ENCODE measurements around the gene VWC2.
A peak's percentile ranks its signal among the peaks of the same experiment; 100 is the strongest.

Gene VWC2

DNA sequence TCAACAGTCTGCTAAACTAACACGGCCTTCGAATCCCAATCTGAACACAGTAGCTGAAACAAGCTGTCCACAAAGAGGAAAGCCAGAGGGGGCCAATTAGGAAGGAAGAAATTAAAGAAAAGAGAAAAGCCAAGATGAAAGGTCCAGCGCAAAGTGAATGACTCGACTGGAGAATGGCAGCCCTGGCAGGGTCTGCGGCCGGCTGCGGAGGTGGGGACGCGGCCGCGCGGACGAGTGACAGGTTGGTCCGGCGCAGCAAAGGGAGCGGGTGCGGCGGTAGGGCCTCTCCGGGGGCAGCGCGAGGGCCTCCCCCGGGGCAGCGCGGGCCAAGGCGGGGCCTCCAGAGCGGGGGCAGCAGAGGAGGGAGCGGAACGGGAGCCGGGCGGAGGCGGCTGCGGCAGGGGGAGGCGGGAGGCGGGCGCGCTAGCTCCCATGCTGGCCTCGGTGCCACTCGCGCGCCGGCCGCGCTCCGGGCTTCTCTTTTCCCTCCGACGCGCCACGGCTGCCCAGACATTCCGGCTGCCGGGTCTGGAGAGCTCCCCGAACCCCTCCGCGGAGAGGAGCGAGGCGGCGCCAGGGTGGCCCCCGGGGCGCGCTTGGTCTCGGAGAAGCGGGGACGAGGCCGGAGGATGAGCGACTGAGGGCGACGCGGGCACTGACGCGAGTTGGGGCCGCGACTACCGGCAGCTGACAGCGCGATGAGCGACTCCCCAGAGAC, at the start of gene VWC2:
Gene VWC2, plus strand, starts transcription at position 421 of the 718 bp plus-strand sequence. CDS start 1,798 bp downstream, outside the sequence.
- no peak for DNase-seq

DNA sequence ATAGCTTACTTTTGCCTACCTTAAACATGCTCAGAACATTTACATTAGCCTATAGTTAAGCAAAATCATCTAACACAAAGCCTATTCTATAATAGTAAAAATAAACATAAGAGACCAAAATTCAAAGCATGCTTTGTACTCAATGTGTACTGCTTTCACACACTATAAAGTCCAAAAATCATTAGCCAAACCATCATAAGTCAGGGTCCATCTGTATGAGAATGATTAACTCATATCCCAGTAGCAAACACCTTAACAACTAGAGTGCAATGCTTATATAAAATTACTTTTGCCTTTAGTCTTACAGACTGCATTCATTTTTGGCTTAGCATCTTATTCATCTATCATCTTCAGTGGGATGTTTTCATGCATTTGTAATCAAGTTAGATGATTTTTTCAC, 49.4 kb upstream of the VWC2 start:
- no peak for DNase-seq

DNA sequence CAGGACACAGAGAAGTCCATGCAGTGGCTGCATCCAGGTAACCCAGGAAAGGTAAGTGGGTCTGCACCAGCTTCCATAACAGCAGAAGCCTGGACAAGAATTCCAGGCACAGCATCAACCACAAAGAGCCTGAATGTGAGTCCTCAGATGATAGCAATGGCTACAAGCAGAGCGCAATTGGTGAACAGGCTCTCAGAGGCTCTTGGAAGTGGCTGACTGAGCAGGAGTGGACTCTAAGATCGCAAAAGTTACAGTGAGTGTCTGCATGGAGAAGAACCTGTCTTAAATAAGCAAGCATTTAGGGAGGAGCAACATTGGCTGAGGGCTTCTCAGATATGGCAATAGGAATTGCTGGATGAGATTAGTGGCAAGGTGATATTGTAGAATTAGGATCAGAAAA, 41.6 kb upstream of the VWC2 start:
- no peak for DNase-seq

DNA sequence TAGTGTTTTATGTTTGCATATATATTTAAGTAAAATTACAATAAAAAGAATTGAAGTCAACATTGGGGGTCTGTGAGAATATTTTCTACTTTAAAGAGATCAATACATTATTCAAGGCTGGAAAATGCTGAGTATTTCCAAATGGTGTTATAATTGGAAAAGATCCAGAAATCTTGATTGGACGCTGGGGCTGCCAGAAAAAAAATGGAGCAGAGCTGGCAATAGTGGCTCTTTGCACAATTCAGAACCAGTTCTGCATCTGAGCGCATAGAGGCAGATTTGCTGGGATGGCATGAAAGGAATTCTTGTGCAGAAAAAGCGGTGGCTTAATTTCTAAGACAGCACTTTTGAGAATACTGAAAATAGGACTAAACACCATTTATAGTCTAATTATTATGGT, 10.8 kb upstream of the VWC2 start:
- no peak for DNase-seq

DNA sequence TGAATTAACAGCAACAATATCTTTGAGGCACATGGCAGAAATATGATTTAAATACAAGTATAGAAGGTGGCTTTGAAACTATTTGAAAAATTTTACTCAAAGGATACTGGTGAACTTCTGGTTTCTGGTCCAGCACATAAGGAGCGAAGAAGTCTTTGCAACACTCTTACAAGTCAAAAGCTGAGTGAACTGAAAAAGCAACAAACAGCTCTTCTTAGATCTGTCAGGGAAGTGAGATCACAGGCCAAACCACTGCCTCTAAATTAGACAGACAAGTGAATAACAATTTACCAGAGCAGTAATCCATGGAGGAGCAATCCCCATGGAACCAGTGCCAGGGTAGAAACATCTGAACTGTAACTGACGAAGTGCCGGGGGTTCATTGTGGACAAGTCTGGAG, 9.6 kb upstream of the VWC2 start:
- DNase-seq, result no peak

DNA sequence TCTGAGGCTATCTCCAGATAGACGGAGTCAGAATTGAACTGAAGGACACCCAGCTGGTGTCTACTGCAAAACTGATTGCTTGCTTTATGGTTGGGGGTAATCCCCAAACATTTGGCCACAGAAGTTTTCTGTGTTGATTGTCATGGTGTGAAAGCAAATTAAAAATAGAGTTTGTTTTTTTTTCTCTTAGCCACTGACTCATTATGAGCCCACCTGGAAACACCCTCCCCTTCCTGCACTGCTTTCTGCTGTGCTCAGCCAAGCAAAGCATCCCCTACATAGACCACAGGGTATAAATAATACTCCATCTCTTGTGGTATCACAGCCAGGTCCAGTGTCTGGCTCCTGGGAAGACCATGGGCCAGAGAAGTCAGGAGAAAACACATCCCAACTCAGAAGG, 6.5 kb upstream of the VWC2 start:
- DNase-seq, result no peak

DNA sequence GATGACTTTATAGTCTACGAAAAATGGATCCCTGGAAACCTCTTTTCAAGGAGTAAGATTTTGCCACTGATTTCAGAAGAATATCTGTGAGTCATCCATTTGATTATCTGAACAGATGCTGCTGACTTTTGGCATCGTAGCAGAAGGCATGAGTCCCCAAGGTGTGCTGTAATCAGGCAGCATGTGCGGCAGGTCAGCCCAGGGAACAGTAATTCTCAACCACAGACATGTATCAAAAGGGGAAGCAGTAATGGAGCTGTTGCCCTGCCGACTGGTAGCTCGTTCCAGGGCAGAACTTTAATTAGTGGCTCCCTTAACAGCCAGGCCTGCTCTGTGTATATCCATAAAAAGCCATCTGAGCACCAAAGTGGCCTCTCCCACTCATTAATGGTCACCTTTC, 5.7 kb upstream of the VWC2 start:
- DNase-seq, result no peak

DNA sequence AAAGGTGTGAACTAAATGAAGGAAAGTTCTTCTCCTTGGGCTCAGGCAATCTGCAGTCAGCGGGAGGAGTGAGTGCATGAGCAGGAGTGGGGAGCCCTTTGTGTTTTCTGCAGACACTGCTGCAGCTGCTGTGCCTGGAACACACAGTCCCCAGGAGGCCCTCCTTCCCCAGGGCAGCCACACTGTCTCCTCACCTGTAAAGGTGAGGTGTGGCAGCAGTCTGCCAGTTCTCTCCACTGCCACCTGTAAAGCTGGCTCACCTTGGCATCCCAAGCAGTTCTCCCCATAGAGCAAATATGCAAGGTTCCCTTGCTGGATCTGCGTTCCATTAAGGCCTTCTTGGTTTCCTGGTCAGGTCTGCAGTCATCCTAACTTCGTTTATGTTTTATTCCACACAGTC, 5.2 kb upstream of the VWC2 start:
- no peak for DNase-seq

DNA sequence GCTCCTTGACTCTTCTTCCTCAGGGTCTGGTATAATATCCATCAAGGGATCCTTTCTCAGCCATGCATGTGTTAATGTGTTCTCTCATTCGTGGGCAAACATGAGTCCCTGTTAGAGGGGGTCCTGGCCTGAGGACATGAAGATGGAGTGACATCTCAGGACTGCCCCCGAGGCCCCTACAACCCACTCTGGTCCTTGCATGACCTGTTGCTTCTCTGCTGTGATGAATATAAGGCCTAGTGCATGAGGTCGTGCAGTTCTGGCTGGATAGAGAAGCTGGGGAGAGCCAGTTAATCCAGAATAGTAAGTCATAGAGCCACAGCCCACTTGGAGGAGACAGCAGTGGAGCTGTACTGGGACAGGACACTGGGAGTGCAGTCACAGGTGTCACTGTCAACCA, 4.6 kb upstream of the VWC2 start:
- no peak for DNase-seq

DNA sequence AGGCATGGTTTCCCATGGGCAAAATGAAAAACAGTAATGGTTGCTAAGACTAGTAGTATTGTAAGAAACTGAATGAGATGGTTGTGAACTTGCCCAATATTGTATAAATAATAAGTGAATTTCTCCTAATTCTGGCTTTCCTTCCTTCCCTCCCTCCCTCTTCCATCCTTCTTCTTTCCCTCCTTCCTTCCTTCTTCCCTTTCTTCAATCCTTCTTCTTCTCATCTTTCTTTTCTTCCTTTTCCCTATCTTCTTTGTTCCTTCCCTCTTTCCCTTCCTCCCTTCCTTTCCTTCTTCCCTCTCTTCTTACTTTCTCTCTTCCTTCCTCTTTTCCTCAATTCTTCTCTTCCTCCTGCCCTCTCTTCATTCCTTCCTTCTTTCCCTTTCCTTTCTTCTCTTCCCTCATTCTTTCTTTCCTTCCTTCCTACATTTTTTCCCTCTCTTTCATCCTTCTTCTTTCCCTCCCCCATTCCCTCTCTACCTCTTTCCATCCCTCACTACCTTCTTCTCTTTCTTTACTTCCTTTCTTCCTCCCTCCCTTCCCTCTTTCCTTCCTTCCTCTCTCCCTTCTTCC, 4.1 kb upstream of the VWC2 start:
- no peak for DNase-seq

DNA sequence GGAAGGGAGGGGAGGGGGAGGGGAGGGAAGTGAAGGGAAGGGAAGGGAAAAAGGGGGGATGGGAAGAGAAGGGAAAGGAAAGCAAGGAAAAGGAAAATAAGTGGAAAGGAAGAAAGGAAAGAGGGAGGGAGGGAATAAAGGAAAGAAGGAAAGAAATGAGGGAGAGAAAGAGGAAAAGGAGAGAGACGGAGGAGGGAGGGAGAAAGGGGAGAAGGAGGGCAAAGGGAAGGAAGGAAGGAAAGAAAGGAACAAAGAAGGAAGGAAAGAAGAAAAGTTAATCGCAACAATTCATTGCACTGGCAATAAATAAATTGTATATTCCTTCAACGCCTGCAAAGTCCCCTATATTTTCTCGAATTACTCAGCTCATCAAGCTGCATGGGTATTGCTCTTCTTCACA, 2.6 kb upstream of the VWC2 start:
- DNase-seq, result no peak

DNA sequence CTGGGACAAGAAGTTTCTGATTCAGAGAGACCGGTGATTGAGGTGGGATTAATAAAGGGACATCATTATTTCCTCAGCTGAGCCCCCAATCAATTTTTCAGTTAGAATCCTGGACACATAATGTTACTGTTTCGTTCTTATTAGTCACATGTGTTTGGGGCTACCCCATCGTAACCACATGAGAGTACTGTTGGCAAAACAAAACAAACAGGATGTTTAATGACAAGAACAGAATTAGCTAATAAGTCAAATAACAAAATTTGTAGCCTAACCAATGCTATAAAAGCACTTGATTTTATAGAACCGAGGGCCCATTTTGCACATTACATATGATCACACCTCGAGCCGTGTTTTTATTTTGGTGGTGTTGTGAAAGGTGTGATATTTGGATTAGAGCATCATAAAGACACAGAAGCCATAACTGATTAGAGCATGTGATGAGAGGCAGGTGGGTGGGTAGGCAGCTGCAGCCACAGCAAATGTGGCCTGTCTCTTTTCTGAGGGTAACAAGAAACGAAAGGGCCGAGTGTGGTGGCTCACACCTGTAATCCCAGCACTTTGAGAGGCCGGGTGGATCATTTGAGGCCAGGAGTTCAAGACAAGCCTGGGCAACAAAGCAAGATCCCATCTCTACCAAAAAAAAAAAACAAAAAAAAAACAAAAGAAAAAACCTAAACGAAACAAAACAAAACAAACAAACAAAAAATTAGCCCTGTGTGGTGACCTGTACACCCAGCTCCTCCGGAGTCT, 1.8 kb upstream of the VWC2 start:
- no peak for DNase-seq

DNA sequence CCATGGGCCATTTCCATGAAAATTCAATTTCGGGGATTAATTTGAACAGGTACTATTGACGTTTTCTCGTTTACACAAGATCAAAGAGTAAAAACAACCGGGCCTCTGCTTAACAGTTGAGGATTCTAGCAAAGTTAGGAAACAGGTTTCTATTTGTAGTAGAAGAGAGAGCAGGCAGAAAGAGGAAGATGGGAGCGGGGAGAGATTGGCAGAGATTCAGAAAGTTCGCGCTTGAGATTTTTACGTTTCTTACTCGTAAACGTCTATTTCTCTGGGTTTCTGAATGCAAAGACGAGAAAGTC, 571 bp upstream of the VWC2 start:
- DNase-seq, result peak; percentile 2

DNA sequence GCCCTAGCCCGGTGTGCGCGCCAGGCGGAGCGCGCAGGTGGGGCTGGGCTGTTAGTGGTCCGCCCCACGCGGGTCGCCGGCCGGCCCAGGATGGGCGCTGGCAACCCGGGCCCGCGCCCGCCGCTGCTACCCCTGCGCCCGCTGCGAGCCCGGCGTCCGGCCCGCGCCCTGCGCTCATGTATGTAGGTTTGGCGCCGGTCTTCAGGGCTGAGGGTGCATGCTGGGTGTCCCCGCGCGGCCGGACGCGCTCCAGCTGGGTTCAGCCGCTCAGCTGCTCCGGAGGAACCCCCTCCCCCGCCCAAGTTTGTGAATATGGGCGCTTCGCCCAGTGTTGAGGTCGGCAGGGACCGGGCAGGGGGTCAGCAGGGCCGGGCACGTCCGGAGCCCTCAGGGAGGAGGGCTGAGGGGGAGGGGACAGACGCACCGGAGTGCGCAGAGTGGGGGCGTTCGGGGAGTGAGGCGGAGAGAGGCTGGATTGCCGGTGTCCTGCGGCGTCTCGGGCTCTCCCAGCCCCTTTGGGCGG, 559 bp downstream of the VWC2 start:
- DNase-seq, result no peak

DNA sequence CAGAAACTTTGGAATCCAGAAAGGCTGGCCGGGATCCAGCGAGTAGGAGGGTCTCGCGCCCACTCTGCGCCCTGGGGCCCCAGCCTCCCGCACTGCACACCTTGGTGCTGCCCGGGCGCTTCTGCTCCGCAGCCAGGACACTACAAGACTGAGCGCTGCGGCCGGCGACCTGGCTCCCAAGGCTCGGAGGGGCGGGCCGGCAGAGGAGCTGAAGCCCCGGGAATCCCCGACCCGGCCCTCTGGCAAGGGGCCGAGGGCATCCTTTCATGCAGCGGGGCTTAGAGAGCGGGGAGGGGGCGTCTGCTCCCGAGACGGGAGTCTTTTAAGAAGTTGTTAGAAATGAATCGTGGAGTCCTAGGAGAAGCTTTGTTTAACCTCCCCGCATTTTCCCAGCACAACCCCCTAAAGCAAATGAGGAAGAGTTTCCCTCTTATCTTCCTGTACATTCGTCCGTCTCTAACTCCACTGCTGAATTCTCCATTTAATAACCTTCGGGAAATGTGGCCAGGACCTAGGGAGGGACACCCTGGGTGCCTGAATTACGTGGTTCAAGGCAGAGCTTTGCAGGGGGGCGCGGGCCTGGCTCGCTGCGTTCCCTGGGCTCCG, 1.1 kb downstream of the VWC2 start:
- DNase-seq, result no peak

DNA sequence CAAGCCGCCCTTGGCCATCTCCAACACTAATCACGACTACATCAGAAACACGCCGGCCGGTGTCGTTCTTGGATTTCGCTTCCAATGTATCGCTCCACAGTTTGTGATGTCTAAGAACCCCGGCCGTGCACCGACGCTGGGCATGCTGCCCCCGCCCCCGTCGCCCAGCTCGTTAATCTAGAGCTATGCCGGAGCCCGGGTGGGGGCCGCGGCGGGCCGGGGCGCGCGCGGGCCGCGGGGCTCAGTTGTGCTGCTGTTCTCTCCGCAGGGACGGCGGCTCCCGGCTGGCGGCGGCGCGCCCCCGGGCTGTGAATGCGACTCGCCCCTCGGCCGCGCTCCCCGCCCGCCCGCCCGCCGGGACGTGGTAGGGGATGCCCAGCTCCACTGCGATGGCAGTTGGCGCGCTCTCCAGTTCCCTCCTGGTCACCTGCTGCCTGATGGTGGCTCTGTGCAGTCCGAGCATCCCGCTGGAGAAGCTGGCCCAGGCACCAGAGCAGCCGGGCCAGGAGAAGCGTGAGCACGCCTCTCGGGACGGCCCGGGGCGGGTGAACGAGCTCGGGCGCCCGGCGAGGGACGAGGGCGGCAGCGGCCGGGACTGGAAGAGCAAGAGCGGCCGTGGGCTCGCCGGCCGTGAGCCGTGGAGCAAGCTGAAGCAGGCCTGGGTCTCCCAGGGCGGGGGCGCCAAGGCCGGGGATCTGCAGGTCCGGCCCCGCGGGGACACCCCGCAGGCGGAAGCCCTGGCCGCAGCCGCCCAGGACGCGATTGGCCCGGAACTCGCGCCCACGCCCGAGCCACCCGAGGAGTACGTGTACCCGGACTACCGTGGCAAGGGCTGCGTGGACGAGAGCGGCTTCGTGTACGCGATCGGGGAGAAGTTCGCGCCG, 1.9 kb downstream of the VWC2 start:
- DNase-seq, result no peak

DNA sequence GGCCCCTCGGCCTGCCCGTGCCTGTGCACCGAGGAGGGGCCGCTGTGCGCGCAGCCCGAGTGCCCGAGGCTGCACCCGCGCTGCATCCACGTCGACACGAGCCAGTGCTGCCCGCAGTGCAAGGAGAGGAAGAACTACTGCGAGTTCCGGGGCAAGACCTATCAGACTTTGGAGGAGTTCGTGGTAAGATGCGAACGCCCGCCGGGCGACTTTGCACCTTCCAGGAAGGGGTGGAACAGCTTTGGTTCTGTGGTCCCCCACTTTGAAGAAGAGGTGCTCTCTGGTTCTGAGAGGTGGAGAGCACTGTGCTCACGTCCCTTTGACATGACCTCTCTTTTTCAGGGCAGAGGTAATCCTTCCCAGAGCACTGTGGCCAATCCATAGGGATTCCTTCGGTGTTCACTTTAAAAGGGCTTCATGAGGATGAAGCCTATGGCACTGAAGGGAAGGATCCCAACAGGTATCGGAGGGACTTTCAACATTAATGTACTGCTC, 2.6 kb downstream of the VWC2 start:
- no peak for DNase-seq

DNA sequence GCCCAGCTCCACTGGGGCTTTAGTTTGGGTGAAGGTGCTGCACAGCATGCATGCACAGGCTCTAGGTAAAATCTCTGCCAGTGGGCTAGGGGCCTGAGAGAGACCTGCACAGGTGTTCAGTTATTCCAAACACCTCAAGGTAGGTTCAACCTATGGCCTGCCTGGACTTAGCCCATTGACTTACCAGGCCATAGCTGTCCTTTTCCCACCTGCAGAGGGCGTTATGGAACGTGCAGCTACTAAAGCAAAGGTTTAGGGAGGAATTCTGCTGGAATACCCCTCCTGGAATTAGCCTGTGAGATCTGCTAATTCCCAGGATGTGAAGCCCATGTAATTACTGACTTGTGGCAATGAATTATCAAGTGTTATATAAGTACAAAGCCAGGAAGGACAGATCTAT, 3.6 kb downstream of the VWC2 start:
- DNase-seq, result no peak

DNA sequence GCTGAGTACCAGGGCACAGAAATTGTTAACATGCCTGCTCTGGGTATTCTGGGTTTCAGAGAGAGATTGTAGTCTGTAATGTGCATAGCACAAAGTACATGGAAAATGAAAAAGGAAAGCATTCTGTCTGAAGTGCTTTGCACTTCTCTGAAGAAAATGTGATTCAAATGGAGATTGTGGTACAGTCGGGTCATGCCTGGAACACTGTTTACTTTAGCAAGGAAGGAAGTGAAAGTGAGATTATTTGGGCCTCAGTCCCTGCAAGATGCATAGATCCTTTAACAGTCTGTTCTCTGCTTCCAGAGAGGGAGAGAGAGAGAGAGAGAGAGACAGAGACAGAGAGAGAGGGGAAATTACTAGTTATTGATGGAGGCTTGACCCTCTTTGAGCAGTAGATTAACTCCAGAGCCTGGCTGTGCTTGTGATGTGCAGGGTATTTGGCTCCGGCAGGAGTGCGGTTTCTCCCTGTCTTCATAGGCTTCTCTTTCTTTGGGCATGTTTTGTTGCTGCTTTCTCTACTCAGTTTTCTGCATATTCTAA, 5.4 kb downstream of the VWC2 start:
- no peak for DNase-seq

DNA sequence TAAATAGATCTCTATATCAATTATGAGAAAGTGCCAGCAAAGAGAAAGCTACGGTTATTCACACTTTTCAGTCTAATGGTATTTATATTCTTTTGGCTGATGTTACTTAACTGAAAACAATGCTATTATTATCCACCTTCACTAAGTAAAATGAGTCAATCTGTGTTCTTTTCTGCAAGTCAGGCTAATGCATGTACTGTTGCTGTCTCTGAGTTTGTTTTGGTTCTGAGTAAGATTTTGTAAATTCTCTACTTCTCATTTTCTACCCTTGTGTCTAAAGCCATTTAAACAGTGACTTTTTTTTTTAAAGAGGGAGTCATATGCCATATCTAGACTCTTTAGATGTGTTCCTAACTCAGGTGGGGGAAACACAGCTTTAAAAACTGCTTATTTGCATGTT, 7.5 kb downstream of the VWC2 start:
- DNase-seq, result no peak

DNA sequence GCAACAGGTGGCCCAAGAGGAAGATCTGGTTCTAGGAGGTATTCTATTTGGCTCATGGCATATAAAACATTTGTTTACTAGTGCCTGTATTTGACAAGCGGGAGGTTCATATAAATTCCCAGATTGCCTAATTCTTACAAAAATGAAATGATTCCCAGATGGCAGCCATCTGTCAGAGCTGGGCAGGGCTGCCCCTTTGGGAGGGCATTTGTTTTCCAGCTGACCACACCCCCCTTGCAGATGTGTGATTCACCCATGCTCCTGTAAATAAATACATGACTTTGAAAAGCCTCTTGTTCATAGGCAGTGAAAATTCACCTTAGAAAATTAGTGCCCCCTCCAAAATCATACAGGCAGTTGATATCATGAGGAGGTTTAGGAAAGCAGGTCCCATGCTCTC, 8.6 kb downstream of the VWC2 start:
- no peak for DNase-seq

DNA sequence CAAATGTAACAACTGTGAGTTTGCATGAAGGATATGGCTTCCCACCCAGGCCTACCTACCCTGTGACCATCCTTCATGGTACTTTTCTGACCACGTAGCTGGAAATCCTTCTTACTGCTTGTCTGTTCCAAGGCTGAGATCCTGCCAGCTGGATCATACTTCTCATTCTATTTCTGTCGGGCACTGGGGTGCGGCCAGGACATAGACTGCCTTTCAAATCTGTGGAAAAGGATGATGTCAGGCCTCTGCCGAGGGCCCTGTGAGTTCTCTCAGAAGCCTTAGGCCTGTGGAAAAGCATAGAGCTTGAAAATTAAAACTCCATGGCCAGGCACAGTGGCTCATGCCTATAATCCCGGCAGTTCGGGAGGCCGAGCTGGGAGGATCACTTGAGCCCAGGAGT, 10.0 kb downstream of the VWC2 start:
- no peak for DNase-seq

Measured in inflammatory macrophage treated with lipopolysaccharide for 4 hours (primary cell).